ENCODE data around the gene DPEP1.
A peak's percentile ranks its signal among the peaks of the same experiment; 100 is the strongest.

The DPEP1 gene

DNA sequence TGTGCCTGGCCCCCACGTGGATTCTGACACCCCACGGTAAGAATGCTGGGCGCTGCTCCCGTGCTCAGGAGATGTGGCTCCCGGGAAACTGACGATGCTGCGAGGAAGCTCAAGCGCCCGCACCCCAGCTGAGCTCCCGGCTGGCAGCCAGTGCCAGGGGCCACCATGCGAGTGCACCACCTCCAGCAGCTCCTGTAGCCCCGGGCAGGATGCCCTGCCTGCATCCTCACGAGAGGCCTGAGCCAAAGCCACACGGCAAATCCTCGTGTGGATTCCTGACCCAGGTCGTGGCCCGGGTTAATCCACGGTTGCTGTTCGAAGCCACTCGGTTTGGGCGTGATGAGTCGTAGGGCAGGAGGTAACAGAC, 11.6 kb upstream of the DPEP1 start:
- ChIA-PET POLR2A (interaction anchor here (0.6 kb wide), 2 partner anchors 36 to 38 kb away, joined by 3 read pairs; no protein-coding TSS in a partner anchor), CTCF (interaction anchor here (0.8 to 1.6 kb wide), 2 partner anchors 13 to 33 kb away, joined by 3 to 8 read pairs; no protein-coding TSS in a partner anchor)
- DNase-seq (ENCODE audit: extremely low spot score) = no peak
- TF ChIP-seq LEF1 (IDR thresholded peaks at IDR 0.05; ENCODE audit: borderline replicate concordance) = no peak
- no peak for TF ChIP-seq ZNF384 (IDR thresholded peaks at IDR 0.05)
- TF ChIP-seq CTBP1 (IDR thresholded peaks at IDR 0.05; ENCODE audit: borderline replicate concordance) = no peak

- no peak for TF ChIP-seq SUZ12 (IDR thresholded peaks at IDR 0.05)
- CTCF ChIA-PET = interaction anchor here (0.7 to 1.6 kb wide), 3 partner anchors 8 to 33 kb away, joined by 3 to 8 read pairs (median 3); no protein-coding TSS in a partner anchor
- peak; percentile 37 for DNase-seq (ENCODE audit: extremely low spot score)
- POLR2A ChIA-PET = interaction anchor here (0.6 kb wide), 2 partner anchors 37 to 38 kb away, joined by 3 read pairs; no protein-coding TSS in a partner anchor
Observed at GRCh38 chr16:89602273-89602951, 11.0 kb upstream of the DPEP1 start.

- no peak for DNase-seq (ENCODE audit: extremely low spot score)
Observed at GRCh38 chr16:89602952-89603590, 10.4 kb upstream of the DPEP1 start.

GRCh38 chr16:89604764-89605163, 8.7 kb upstream of the DPEP1 start:
- POLR2A ChIA-PET = no interaction called here
- no peak for TF ChIP-seq L3MBTL2 (conservative IDR thresholded peaks at IDR 0.05)
- no peak for DNase-seq (ENCODE audit: extremely low spot score)
- CTCF ChIA-PET = no interaction called here

More at GRCh38 chr16:89602952-89603590, 10.4 kb upstream of the DPEP1 start:
- CTCF ChIA-PET = interaction anchor here (0.7 to 1.6 kb wide), 3 partner anchors 9 to 32 kb away, joined by 3 to 8 read pairs (median 3); no protein-coding TSS in a partner anchor
- POLR2A ChIA-PET = no interaction called here
- TF ChIP-seq FOXM1 (IDR thresholded peaks at IDR 0.05; ENCODE audit: borderline replicate concordance) = no peak
- TF ChIP-seq ARNT (IDR thresholded peaks at IDR 0.05) = no peak

DNA sequence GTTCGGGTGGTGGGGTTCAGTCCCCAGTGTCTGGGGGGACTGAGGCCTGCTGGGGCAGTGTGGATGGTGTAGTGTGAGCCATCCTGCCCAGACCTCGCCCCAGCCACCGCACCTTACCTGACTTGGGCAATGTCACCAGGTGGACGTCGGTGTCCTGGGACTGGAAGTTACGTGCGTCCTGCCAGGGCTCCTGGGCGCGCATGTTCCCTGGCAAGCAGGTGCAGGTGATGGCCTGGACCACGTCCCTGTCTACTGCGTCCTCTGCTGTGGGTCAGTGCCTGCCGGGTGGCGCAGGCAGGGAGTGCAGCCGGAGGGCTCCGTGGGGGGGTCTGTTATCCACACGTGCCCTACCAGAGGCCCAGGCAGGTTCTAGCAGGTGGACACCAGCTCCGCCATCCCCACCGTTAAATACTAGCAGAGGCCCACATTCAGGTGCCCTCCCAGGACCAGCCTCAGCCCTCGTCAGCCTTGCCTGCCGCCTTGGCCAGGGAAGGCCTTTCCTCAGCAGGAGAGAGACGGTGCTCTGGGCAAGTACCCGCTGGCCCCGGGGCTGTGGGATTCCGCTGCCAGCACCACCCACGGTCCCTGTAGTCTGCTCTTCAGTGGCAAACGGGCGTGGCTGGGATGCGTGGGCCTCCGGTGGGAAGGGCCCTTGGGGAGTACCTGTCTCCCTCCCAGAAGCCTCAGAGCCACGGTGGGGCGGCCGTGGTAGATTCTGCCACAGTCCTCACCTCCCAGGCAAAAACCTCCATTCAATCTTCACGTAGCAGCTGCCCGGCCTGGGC, 8.1 kb upstream of the DPEP1 start:
- TF ChIP-seq FOXA1 (IDR thresholded peaks at IDR 0.05) (no peak), ELF4 (IDR thresholded peaks at IDR 0.05) (no peak), BHLHE40 (IDR thresholded peaks at IDR 0.05; ENCODE audit: borderline replicate concordance) (no peak), L3MBTL2 (conservative IDR thresholded peaks at IDR 0.05) (no peak), ARNT (IDR thresholded peaks at IDR 0.05) (no peak), LEF1 (IDR thresholded peaks at IDR 0.05; ENCODE audit: borderline replicate concordance) (no peak), NFRKB (IDR thresholded peaks at IDR 0.05) (no peak), FOXK2 (IDR thresholded peaks at IDR 0.05) (no peak), CTBP1 (IDR thresholded peaks at IDR 0.05; ENCODE audit: borderline replicate concordance) (no peak), SUZ12 (IDR thresholded peaks at IDR 0.05) (no peak), SP1 (IDR thresholded peaks at IDR 0.05) (no peak), ZNF384 (IDR thresholded peaks at IDR 0.05) (no peak), HDGF (IDR thresholded peaks at IDR 0.05; ENCODE audit: borderline replicate concordance) (no peak), TARDBP (IDR thresholded peaks at IDR 0.05) (no peak), FOXM1 (IDR thresholded peaks at IDR 0.05; ENCODE audit: borderline replicate concordance) (no peak)
- TF ChIP-seq, protein P1, sequence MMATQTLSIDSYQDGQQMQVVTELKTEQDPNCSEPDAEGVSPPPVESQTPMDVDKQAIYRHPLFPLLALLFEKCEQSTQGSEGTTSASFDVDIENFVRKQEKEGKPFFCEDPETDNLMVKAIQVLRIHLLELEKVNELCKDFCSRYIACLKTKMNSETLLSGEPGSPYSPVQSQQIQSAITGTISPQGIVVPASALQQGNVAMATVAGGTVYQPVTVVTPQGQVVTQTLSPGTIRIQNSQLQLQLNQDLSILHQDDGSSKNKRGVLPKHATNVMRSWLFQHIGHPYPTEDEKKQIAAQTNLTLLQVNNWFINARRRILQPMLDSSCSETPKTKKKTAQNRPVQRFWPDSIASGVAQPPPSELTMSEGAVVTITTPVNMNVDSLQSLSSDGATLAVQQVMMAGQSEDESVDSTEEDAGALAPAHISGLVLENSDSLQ (IDR thresholded peaks at IDR 0.05) = no peak
- ChIA-PET CTCF (no interaction called here), POLR2A (no interaction called here)
- DNase-seq (ENCODE audit: extremely low spot score) = no peak

DNA sequence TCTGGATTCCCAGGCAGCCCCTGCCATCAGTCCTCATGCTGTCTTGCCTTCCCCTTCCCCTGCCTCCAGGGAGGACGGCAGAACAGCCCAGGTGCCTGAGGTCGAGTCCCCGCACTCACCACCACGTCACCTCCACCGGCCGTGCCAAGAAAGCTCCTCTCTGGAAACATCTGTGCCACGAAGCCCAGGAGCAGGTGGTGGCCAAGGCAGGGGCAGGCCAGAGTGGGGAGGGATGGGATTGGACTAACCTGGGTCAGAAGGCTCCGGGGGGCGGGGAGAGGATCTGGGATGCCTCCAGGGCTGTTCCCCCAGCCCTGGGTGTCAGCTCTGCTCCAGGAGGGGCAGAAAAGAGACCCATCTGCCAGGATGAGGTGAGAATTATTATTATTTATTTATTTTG, 7.4 kb upstream of the DPEP1 start:
- no peak for TF ChIP-seq ZNF384 (IDR thresholded peaks at IDR 0.05)
- TF ChIP-seq FOXA1 (IDR thresholded peaks at IDR 0.05) = no peak
- no peak for TF ChIP-seq FOXK2 (IDR thresholded peaks at IDR 0.05)
- TF ChIP-seq, protein P1 (IDR thresholded peaks at IDR 0.05) = no peak
- TF ChIP-seq ELF4 (IDR thresholded peaks at IDR 0.05) = no peak
- no peak for TF ChIP-seq SUZ12 (IDR thresholded peaks at IDR 0.05)
- TF ChIP-seq L3MBTL2 (conservative IDR thresholded peaks at IDR 0.05) = no peak
- TF ChIP-seq TARDBP (IDR thresholded peaks at IDR 0.05) = no peak
- TF ChIP-seq HDGF (IDR thresholded peaks at IDR 0.05; ENCODE audit: borderline replicate concordance) = no peak
- TF ChIP-seq BHLHE40 (IDR thresholded peaks at IDR 0.05; ENCODE audit: borderline replicate concordance) = no peak
- ChIA-PET CTCF (no interaction called here), POLR2A (interaction anchor here (1.4 kb wide), 1 partner anchor 388 kb away, joined by 3 read pairs; the partner anchor contains the start of gene ZNF778)
- no peak for DNase-seq (ENCODE audit: extremely low spot score)

- TF ChIP-seq FOXK2 (IDR thresholded peaks at IDR 0.05) = no peak
- no peak for TF ChIP-seq LEF1 (IDR thresholded peaks at IDR 0.05; ENCODE audit: borderline replicate concordance)
- no peak for TF ChIP-seq TARDBP (IDR thresholded peaks at IDR 0.05)
- TF ChIP-seq ARNT (IDR thresholded peaks at IDR 0.05) = no peak
- DNase-seq (ENCODE audit: extremely low spot score) = no peak
- CTCF ChIA-PET = interaction anchor here (1.0 kb wide), 1 partner anchor 9 kb away, joined by 3 read pairs; no protein-coding TSS in a partner anchor
- POLR2A ChIA-PET = interaction anchor here (1.4 kb wide), 1 partner anchor 390 kb away, joined by 3 read pairs; the partner anchor contains the start of gene ZNF778
Observed at GRCh38 chr16:89607453-89607852, 6.0 kb upstream of the DPEP1 start.
